Measurements from ENCODE around the gene CENPP.

Gene CENPP

GRCh38 chr9:92608909-92609445 lies 283.2 kb downstream of the CENPP start:
- no peak for TF ChIP-seq CTCF (IDR thresholded peaks at IDR 0.05)

GRCh38 chr9:92610470-92611420 lies 285.0 kb downstream of the CENPP start:
- no peak for TF ChIP-seq CTCF (IDR thresholded peaks at IDR 0.05)

- no peak for TF ChIP-seq CTCF (IDR thresholded peaks at IDR 0.05)
Observed at GRCh38 chr9:92611621-92612285, 286.0 kb downstream of the CENPP start.

GRCh38 chr9:92612292-92612691 lies 286.5 kb downstream of the CENPP start:
- no peak for TF ChIP-seq CTCF (IDR thresholded peaks at IDR 0.05)

- no peak for TF ChIP-seq CTCF (IDR thresholded peaks at IDR 0.05)
Observed at GRCh38 chr9:92612816-92613215, 287.1 kb downstream of the CENPP start.

- no peak for TF ChIP-seq CTCF (IDR thresholded peaks at IDR 0.05)
Observed at GRCh38 chr9:92613268-92614122, 287.7 kb downstream of the CENPP start.

- no peak for TF ChIP-seq CTCF (IDR thresholded peaks at IDR 0.05)
Observed at GRCh38 chr9:92614123-92614510, 288.4 kb downstream of the CENPP start.
